G401.6 (cell line): ENCODE measurements around the gene SORL1.
"Not testable (repeated sequence)": the region's sequence is repeated elsewhere in the genome, so short reads cannot be mapped to it uniquely, and the experiment has no call there.

Experiments
- FAIRE-seq: peaks from 2 replicates; lab custom pipeline; 2012; peaks lifted over from hg19 to GRCh38; lab: Jason Lieb, UNC

The SORL1 gene

DNA sequence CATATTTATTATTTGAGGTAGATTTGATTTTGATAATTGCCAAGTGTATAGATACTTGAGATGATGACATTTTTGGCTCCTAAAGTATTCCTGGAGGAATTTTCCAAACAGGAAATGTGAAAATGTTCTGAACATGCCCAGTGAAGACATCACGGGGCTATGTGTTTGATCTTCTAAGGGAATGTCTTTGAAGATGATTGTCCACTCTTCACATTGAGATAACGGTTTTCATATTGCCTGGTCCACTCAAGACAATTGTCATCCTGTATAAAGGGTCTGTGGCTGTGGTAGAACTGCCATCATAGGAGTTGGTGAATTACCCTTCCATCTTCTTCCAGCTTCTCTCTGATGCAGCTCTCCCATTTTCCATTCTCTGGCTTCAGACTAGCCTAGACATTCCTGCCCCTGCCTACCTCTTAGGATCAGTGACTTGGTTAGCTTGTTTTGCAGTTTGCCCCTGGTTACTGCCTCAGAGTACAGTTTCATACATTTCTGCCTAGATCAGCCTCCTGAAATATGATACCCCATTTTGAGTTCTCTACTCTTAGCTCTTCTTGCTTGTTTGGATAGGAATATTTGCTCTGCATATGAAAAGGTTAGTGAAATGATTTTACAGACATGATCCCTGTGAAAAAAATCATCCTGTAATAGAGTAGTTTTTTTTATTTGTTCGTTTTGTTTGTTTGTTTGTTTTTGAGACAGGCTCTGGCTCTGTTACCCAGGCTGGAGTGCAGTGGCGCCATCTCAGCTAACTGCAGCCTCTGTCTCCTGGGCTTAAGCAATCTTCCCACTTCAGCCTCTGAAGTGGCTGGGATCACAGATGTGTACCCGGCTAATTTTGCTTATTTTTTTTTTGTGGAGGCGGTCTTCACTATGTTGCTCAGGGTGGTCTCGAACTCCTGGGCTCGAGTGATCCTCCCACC is 112.0 kb downstream of the SORL1 start:
- no peak for FAIRE-seq

DNA sequence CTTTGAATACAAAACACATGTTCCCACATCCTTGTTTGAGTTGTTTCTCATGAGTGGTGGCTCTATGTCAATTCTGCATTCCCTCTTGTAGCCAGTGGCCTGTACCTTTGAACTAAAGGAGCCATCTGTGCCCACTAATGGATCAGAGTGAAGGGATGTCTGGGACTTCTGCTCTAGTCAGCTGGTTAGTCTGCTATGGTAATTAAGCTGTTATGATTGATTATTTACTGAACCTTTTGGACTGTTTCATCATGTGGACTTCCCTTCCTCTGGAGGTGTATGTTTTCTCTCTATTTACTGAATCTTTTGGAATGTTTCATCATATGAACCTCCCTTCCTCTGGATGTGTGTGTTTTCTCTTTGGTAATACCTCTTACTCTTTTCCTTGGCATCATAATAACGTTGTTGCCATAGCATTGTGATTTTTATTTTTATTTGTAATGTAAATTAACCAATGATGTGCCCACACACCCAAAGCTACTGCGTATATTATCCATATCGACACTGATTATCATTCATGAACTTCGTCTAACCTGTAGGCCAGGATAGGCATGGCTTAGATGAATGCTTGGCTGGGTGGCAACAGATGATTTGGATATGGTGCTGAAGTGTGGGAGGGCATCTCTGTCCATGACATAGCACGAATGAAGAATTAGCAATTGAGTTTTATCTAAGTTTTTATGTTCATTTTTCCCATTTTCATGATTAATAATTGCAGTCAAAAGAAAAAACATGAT is 113.0 kb downstream of the SORL1 start:
- no peak for FAIRE-seq

DNA sequence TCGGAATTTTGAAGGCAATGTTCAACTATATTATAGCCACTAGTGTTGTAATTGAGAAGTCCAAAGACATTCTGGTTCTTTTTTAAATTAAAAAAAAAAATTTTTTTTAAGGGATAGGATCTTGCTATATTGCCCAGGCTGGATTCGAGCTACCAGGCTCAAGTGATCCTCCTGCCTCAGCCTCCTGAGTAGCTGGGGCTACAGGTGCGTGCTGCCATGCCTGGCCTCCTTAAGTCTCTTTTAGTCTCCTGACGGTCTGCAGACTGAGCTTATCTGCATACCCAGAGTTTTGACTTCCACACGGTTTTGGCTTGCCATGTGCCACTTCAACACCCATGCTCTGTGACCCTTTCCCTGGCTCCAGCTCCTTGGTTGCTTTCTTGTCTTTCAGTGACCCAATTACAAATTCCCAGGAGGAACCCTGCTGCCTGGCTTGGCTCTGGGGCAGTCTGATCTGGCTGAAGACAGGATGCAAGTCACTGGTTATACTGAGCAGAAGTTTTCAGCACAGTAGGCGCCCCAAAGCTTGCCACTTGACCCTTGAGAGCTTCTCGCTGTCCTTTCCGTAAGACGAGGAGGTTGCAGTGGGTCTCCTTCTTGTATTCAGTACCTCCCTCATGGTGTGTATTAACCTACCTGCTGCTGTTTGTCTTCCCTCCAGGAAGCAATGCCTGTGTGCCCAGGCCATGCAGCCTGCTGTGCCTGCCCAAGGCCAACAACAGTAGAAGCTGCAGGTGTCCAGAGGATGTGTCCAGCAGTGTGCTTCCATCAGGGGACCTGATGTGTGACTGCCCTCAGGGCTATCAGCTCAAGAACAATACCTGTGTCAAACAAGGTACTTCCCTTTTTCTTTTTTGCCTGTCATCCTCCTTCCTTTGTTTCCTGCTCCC is 114.4 kb downstream of the SORL1 start:
- no peak for FAIRE-seq

DNA sequence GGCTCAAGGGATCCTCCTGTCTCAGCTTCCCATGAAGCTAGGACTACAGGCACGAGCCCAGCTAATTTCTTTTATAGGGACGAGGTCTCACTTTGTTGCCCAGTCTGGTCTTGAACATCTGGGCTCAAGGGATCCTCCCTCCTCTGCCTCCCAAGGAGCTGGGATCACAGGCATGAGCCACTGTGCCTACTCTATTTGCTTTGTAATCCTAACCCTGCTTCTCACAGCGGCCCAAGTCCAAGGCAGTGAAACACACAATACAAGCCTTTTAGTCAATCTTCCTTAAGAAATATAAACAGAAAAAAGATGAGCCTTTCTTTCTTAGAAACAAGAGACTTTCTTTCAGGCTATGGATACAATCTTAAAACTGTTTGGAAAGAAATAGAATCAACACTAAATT is 115.9 kb downstream of the SORL1 start:
- no peak for FAIRE-seq

DNA sequence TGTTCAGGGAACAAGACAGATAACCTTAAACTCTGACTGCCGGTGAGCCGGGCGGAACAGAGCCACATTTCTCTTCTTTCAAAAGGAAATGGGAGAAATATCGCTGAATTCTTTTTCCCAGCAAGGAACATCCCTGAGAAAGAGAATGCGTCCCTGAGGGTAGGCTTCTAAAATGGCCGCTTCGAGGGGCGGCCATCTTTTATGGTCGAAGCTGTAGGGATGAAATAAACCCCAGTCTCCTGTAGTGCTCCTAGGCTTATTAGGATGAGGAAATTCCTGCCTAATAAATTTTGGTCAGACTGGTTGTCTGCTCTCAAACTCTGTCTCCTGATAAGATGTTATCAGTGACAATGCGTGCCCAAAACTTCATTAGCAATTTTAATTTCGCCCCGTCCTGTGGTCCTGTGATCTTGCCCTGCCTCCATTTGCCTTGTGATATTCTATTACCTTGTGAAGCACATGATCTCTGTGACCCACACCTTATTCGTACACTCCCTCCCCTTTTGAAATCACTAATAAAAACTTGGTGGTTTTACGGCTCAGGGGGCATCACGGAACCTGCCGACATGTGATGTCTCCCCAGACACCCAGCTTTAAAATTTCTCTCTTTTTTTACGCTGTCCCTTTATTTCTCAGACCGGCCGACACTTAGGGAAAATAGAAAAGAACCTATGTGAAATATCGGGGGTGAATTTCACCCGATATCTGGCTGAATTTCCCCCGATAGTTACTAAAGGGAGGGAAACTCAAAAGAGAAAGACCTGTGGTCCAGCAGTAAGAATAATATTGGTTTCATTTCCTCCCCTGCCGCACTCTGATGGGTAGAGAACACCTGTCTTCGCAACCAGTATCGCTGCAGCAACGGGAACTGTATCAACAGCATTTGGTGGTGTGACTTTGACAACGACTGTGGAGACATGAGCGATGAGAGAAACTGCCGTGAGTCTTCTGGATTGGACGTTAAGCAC is 117.5 kb downstream of the SORL1 start:
- FAIRE-seq = not testable (repeated sequence)

DNA sequence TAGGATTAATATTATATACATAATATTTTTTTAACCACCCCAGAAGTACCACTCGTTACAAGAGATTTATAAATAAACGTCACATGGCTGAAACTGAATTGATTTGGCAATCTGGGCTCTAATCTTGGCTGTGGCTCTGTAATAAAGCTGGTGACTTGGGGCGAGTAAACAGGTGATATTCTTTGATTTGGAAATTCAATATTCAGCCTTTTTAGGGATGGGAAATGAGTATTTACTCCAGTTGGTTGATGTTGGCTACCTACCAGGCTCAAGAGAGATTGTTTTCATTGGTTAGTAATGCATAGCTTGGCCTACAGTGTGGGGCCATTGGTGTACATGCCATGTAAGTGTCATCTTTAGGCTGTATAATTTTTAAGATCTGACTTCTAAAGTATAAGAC is 118.3 kb downstream of the SORL1 start:
- FAIRE-seq = no peak

DNA sequence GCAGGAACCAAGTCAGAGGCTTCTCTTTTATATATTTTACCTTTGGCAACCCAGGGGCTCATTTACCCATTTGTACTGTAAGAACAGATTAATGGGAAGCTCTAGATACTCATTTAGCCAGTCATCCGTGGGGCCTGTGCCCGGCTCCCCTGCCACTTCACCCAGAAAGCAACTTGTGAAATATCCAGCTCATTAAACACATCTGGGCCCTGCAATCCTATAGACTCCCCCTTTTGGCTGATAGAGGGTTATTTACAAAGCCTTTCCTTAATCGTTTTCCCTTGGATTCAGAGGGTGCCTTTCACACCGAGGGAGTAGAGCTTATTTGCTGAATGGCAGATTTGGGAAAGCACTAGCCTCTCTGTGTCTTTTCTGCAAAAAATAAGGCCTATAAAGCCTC is 119.4 kb downstream of the SORL1 start:
- no peak for FAIRE-seq

DNA sequence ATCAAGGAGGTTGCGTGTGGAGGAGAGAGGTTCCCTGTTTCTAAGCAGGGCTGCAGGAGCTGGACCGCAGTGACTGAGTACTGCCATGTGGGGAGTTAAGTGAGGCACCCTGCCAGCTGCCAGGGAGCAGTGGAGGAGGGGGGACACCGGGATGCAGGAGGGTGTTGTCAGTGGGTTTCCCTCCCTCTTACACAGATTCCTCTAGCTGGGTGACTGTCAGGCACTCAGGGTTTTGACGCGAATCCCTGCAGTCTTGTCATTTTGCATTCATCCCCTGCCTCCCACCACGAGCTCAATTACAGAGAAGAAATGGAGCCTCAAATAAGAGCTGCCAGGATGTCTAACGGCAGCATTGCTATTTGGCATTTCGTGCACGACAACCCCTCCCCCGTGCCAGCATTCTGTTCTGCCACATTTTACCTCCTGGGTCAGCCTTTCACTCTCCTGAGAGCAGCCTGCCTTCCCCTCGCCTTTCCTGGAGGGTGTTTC is 120.5 kb downstream of the SORL1 start:
- no peak for FAIRE-seq

DNA sequence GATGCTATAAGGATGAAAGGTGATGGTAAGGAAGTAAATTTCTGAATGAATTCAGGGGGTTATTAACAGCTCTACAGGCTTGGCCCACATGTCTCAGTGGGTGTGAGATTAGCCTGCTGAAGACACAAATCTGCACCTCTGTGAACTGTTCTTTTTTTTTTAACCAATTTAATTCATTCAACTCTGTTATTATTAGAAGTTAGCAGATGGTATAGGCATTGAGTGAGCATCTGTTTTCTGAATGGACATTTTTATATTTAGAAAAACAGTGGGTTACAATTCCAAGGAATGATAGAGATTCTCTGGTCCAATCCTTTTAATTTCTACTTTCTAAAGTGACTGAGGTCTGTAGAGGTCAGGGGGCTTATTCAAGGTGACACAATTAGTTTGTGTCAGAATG is 122.7 kb downstream of the SORL1 start:
- FAIRE-seq = no peak

DNA sequence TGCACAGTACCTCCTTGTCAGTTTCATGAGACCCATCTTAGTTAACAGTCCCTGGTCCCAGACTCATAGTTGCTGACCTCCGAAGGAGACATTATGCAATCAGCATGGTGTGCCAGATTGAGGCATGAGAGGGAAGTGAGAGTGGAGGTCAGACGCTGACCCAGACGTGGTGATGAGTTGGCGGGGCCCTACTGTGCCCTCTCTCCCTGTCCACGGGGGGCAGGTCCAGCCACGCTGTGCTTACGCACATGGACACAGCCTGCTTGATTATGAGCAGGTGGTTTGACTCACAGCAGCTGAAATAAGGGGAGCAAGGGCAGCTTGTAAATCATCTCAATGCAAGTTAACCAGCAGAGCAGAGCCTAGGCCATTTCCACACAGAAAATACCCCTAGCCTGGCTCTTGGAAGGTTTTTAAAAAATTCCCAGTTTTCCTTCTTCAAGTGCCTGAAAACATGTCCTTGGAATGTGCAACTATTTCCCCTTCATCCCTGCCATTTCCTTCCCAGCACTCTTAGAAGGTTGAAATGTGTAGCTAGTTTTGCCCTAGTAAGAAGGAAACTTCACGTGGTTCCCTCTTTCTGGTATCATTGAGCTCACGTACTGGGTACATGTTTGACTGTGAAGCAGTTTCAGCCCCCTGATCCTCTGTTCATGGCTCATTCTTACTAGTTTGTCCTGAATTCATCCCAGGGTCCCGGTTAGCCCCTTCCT is 123.3 kb downstream of the SORL1 start:
- FAIRE-seq = no peak

DNA sequence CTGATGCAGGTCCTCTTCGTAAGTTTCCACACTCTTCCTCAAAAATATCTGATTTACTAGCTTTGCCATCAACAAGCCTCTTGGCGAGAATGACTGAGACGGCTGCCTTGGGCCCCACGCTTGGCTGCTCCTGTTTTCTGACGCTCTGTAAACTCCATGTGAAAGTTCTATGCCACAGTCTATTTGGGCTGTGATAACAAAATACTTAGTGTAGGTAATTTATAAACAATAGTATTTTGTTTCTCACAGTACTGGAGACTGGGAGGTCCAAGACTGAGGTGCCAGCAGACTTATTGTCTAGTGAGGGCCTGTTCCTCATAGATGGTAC is 123.8 kb downstream of the SORL1 start:
- FAIRE-seq = no peak

DNA sequence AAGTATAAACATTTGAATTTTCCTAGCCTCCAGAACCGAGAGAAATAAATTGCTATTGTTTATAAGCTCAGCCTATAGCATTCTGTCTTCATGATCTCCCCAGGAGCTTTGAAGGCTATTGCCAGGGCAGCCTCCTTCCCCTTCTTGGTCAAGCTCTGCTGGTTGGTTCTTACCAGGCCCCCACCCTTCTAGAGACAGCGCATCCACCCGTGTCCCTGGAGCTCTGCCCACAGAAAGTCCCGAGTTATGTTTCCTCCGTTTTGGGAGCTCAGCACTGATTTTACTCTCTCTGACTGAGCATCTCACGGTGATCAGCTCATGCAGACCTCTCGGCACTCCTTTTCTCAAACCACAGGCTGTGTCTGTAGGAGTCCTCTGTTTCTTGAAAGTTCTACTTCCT is 124.4 kb downstream of the SORL1 start:
- FAIRE-seq = no peak

DNA sequence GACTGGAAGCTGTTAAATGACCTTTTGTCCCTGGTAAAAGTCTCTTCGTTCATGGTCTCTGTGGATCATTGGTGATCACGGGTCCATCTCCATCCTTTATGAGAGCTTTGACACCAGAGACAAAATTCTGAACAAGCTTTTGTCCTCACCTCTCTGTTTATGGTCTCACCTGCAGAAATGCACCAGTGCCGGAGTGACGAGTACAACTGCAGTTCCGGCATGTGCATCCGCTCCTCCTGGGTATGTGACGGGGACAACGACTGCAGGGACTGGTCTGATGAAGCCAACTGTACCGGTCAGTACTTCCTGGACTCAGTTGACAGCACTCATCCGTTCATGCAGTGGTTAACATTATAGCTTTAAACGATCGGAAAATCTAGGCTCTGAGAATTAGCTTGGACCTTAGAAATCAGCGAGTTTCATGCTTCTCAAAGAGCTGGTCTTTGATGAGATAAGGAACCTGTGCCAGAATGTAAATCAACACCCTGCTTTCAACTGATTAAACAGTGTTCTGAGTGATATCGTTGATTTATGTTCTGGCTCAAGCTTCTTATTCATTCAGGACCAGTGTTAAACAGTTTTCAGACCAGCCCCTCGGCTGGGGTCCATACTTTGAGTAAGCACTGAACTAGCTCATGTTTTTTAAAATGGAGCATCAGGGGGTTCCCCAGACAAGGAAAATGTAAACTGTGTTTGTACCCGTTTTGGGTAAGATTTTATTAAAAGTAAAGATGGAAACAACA is 125.2 kb downstream of the SORL1 start:
- no peak for FAIRE-seq

DNA sequence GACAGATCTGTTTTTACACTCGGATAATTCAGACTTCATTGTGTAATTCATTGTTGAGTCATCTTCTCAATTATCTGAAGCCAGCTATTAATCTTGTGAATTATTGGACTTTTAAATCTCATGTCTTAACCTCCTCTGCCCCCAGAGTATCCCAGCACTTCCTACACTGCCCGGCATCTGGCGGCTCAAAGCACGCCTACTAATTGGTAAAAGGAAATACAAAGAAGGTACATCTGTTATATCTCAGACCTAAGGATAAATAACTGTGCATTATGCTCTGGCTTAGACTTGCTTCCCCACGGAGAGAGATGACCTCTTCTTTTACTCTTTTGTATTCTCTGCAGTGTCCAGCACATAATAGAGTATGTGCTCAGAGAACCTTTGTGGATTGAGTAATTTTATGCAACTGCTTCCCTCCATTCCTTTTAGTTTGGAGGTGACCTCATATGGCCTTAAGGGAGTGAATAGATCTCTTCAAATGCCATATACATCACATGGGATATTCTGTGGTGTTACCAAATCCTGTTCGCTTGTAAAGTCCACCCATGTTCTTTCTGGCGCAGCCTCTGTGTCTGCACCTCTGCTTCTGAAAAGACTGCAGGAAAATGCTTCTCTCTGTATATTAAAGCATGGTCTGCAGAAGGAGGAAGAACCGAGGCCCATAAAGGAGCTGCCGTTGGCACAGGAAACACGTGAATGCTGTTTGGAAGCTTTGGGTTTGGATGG is 126.3 kb downstream of the SORL1 start:
- FAIRE-seq = no peak

DNA sequence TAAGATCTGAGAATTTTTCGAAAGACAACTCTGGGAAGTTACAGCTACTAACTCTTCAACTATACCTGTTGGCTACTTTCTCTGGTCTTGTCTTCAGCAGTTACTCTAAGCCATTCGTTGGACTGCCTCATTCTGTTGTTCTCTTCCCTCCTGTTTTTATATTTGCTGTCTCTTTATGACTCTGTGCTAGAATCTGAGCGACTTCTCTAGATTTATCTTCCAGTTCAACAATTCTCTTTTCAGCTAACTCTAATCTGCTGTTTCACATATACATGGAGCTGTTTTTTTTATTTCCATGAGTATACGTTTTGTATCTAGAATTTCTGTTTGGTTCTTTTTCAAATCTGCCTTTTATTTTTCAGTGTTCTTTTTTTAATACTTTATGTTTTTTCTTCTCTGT is 128.0 kb downstream of the SORL1 start:
- no peak for FAIRE-seq

DNA sequence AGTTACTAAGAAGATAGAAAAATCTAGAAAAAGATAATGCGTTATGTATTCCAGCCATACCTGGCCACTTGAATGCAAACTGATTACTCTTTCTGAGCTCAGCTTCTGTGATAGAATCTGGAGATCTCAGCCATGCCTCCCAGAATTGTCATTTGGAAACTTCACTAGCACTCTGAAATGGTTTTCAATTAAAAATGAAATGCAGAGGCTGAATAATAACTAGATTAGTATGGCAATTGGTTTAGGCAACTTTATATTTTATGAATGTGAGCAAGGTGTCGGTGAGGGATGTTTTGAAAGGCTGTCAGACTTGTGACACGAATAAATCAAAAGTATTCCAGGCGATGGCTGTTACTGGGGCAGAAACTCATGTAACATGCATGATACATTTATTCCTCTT is 129.5 kb downstream of the SORL1 start:
- no peak for FAIRE-seq

DNA sequence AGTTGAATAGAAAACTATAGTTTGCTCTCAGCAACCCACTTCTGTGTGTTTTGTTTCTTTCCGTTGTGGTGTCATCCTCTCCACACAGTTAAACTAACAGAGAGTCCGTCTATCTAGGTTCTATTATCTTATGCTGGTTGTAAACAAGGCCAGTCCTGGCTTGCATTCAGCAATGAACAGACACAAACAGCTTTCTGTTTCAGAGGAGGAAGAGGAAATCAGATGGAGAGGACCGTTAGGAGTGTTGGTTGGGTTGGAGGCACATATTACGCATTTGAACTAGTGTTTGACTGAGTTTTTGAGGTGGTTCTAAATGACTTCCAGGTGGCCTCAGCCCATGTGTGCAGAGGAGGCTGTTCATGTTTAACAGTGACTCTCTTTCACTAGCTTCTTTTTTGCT is 130.2 kb downstream of the SORL1 start:
- FAIRE-seq = no peak

DNA sequence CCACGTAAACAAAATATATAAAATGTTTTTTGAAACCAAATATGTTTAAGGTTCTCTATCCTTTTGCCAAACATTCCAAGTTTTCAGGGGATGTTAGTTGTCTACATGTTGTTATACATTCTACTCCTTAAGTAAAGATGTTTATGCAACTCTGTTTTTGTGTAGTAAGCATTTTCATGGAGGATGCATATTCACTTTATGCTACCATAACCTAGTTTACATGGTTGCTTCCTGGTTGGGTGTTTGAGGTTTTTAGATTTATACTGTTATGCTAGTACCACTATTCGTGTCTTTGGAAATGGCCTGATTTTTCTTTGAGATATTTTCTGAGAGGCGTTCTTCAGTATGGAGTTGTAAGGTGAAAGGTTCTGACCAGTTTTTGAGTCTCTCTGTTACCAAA is 131.7 kb downstream of the SORL1 start:
- no peak for FAIRE-seq

DNA sequence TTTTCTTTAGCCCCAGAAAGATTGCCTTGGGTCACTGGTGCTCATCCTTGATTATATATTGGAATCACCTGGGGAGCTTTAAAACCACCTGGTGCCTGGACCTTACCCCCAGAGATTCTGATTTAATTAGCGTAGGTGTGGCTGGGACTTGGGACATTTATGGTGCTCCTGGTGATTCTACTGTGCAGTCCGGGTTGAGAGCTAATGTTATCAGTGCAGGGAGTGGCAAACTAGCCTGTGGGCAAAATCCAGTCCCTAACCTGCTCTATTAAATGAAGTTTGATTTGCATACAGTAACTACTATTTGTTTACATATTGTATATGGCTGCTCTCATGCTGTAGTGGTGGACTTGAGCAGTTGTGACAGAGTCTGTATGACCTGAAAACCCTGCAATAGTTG is 134.6 kb downstream of the SORL1 start:
- no peak for FAIRE-seq
